GM12865 (cell line): ENCODE data around the gene CUX1.

Experiments
- DNase-seq: peaks from one replicate; pipeline ENCODE4 v3.0.0; 2010; ENCODE audit warnings: low read depth
- H3K4me3 ChIP-seq: 2 replicates; pipeline ENCODE4 v1.5.1; 2011; ENCODE audit warnings: mild to moderate bottlenecking, low read depth, low read length, control low read depth
- TF ChIP-seq, protein P1 (sequence below): IDR thresholded peaks from 2 replicates; pipeline ENCODE4 v1.5.1; 2011; ENCODE audit warnings: low read length, control low read depth, low read depth, inconsistent platforms; ENCODE audit not compliant: insufficient read depth; ENCODE audit errors: missing control alignments

Gene CUX1

DNA sequence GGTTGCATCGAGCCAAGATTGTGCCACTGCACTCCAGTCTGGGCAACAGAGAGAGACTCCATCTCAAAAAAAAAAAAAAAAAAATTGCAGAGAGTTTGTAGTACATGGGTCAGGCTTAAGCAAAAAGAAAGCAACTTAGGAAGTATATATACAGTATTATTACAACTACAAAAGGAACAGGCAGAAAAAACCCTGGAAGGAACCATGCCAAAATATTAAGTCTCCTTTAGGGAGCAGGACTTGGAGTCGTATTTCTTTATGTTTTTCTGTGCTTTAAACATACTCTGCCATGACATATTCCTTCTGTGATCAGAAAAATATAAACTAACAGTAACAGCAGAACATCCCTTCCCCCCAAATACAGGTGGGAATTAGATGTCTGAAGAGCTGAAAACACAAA lies 144.4 kb downstream of the CUX1 start:
- no peak for DNase-seq
- no peak overlapping the region for H3K4me3 ChIP-seq
- TF ChIP-seq, protein P1, sequence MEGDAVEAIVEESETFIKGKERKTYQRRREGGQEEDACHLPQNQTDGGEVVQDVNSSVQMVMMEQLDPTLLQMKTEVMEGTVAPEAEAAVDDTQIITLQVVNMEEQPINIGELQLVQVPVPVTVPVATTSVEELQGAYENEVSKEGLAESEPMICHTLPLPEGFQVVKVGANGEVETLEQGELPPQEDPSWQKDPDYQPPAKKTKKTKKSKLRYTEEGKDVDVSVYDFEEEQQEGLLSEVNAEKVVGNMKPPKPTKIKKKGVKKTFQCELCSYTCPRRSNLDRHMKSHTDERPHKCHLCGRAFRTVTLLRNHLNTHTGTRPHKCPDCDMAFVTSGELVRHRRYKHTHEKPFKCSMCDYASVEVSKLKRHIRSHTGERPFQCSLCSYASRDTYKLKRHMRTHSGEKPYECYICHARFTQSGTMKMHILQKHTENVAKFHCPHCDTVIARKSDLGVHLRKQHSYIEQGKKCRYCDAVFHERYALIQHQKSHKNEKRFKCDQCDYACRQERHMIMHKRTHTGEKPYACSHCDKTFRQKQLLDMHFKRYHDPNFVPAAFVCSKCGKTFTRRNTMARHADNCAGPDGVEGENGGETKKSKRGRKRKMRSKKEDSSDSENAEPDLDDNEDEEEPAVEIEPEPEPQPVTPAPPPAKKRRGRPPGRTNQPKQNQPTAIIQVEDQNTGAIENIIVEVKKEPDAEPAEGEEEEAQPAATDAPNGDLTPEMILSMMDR, result no peak

DNA sequence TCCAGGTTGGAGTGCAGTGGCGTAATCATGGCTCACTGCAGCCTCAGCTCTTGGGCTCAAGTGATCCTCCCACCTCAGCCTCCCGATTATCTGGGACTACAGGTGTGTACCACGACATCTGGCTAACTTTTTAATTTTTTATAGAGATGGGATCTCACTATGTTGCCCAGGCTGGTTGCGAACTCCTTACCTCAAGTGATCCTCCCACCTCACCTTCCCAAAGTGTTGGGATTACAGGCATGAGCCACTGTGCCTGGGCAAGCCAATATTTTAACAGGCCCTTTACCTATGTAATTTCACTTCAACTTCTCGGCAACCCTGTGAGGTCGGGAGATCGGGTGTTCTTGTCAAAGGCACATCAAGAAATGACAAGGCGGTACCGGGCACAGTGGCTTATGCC lies 146.3 kb downstream of the CUX1 start:
- no peak for DNase-seq
- H3K4me3 ChIP-seq, result no peak overlapping the region
- TF ChIP-seq, protein P1, result no peak

GRCh38 chr7:101964680-101965452 lies 147.4 kb downstream of the CUX1 start:
- DNase-seq, result no peak
- no peak overlapping the region for H3K4me3 ChIP-seq
- TF ChIP-seq, protein P1, result no peak

DNA sequence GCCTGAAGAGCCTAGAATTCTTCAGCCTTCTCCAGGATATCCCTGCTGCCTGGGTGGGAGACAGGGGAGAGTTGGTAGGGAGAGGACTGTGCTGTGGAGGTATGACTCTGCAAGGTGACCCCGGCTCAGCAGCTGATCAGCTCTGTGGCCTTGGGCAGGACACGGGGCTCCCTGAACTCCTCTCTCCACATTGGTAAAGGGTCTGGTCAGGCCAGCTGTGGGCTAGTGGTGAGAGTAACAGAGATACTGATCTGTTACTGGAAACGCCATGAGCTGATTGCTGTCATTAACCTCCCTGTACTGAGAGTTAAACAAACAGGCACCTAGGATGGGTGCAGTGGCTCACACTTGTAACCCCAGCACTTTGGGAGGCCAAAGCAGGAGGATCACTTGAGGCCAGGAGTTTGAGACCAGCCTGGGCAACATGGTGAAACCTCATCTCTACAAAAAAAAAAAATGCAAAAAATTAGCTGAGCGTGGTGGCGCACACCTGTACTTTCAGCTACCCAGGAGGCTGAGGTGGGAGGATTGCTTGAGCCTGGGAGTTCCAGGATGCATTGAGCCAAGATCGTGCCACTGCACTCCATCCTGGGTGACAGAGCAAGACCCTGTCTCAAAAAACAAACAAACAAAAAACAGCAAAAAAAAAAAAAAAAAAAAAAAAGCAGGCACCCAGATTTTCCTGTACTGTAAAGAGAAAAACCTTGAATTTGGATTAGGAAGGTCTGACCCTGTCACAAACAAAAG lies 151.5 kb downstream of the CUX1 start:
- TF ChIP-seq, protein P1, result no peak
- H3K4me3 ChIP-seq, result no peak overlapping the region
- DNase-seq, result no peak

GRCh38 chr7:101969997-101970585 lies 152.7 kb downstream of the CUX1 start:
- TF ChIP-seq, protein P1, result no peak
- H3K4me3 ChIP-seq, result no peak overlapping the region
- no peak for DNase-seq

- TF ChIP-seq, protein P1, result no peak
- no peak overlapping the region for H3K4me3 ChIP-seq
- no peak for DNase-seq
These were observed 153.4 kb downstream of the CUX1 start for GRCh38 chr7:101970801-101971200.
